Stimulated activated CD4-positive, alpha-beta T cell treated with anti-CD3 and anti-CD28 coated beads, Interleukin-2, amount 100 ng/mL, for 24 hours (primary cell): ENCODE measurements around the gene WHRN.

Experiments used
- DNase-seq, 2 donors: peaks; one replicate each; pipeline ENCODE4 v3.0.0-alpha.2; 2020

Gene WHRN

GRCh38 chr9:114469091-114469853 lies 36.0 kb downstream of the WHRN start:
- no peak for DNase-seq

- DNase-seq = no peak
Measured at GRCh38 chr9:114467910-114468309, 37.4 kb downstream of the WHRN start.

GRCh38 chr9:114467226-114467750 lies 38.0 kb downstream of the WHRN start:
- no peak for DNase-seq

GRCh38 chr9:114465906-114466900 lies 39.1 kb downstream of the WHRN start:
- DNase-seq = no peak

- no peak for DNase-seq
Measured at GRCh38 chr9:114465417-114465816, 39.9 kb downstream of the WHRN start.

GRCh38 chr9:114464281-114465051 lies 40.8 kb downstream of the WHRN start:
- no peak for DNase-seq

- no peak for DNase-seq
Measured at GRCh38 chr9:114462791-114463190, 42.5 kb downstream of the WHRN start.

- DNase-seq = no peak
Measured at GRCh38 chr9:114461468-114461867, 43.8 kb downstream of the WHRN start.

- no peak for DNase-seq
Measured at GRCh38 chr9:114460513-114461199, 44.6 kb downstream of the WHRN start.

- DNase-seq = no peak
Measured at GRCh38 chr9:114459464-114459863, 45.8 kb downstream of the WHRN start.

- DNase-seq = no peak
Measured at GRCh38 chr9:114456929-114457328, 48.3 kb downstream of the WHRN start.

- DNase-seq = no peak
Measured at GRCh38 chr9:114454652-114455051, 50.6 kb downstream of the WHRN start.

GRCh38 chr9:114452219-114453165 lies 52.8 kb downstream of the WHRN start:
- peak in 1 of 2 donors; percentile 42 for DNase-seq

- DNase-seq = no peak
Measured at GRCh38 chr9:114451707-114452031, 53.6 kb downstream of the WHRN start.

- DNase-seq = no peak
Measured at GRCh38 chr9:114450833-114451706, 54.2 kb downstream of the WHRN start.

GRCh38 chr9:114450181-114450580 lies 55.1 kb downstream of the WHRN start:
- DNase-seq = no peak

- no peak for DNase-seq
Measured at GRCh38 chr9:114449236-114449635, 56.0 kb downstream of the WHRN start.

GRCh38 chr9:114448706-114449105 lies 56.6 kb downstream of the WHRN start:
- no peak for DNase-seq

- no peak for DNase-seq
Measured at GRCh38 chr9:114446672-114447450, 58.4 kb downstream of the WHRN start.
